HG03280 (cell line): ENCODE results near the gene ARHGEF37.

Experiments
- ATAC-seq: cut with Tn5 transposase; IDR thresholded peaks from one replicate; pipeline ENCODE4 v1.9.1; 2021; ENCODE audit warnings: mild to moderate bottlenecking, moderate library complexity; ENCODE audit not compliant: unreplicated experiment

ARHGEF37 gene

GRCh38 chr5:149599375-149599774 lies 18.1 kb downstream of the ARHGEF37 start:
- ATAC-seq, result no peak

GRCh38 chr5:149600932-149601331 lies 19.6 kb downstream of the ARHGEF37 start:
- ATAC-seq, result no peak

- no peak for ATAC-seq
Measured at GRCh38 chr5:149603210-149603609, 21.9 kb downstream of the ARHGEF37 start.

- no peak for ATAC-seq
Measured at GRCh38 chr5:149603920-149604319, 22.6 kb downstream of the ARHGEF37 start.

- no peak for ATAC-seq
Measured at GRCh38 chr5:149604321-149604720, 23.0 kb downstream of the ARHGEF37 start.

GRCh38 chr5:149605354-149605997 lies 24.2 kb downstream of the ARHGEF37 start:
- no peak for ATAC-seq

GRCh38 chr5:149605998-149606724 lies 24.9 kb downstream of the ARHGEF37 start:
- ATAC-seq, result peak; percentile 93

GRCh38 chr5:149608936-149609545 lies 27.7 kb downstream of the ARHGEF37 start:
- no peak for ATAC-seq

- no peak for ATAC-seq
Measured at GRCh38 chr5:149609640-149610219, 28.4 kb downstream of the ARHGEF37 start.

GRCh38 chr5:149610589-149611255 lies 29.4 kb downstream of the ARHGEF37 start:
- ATAC-seq, result no peak

- no peak for ATAC-seq
Measured at GRCh38 chr5:149611326-149611725, 30.0 kb downstream of the ARHGEF37 start.

- ATAC-seq, result no peak
Measured at GRCh38 chr5:149614034-149614907, 33.0 kb downstream of the ARHGEF37 start.

- no peak for ATAC-seq
Measured at GRCh38 chr5:149615976-149616375, 34.7 kb downstream of the ARHGEF37 start.

GRCh38 chr5:149616727-149617285 lies 35.5 kb downstream of the ARHGEF37 start:
- ATAC-seq, result peak; percentile 77

- no peak for ATAC-seq
Measured at GRCh38 chr5:149617760-149618306, 36.5 kb downstream of the ARHGEF37 start.

GRCh38 chr5:149618581-149619248 lies 37.4 kb downstream of the ARHGEF37 start:
- peak; percentile 44 for ATAC-seq

- ATAC-seq, result no peak
Measured at GRCh38 chr5:149621415-149622098, 40.3 kb downstream of the ARHGEF37 start.

GRCh38 chr5:149622466-149622865 lies 41.2 kb downstream of the ARHGEF37 start:
- no peak for ATAC-seq
